Heart left ventricle (tissue), 16 donors: Measurements from ENCODE around the gene CHD5. TPM values are rescaled to one million over a fixed set of nuclear protein-coding genes. Genes with fewer than 3 reads are reported as not detected.

Experiments
- ATAC-seq, 4 donors: fragments of 200-7000 bp; cut with Tn5 transposase; one replicate each; pipeline ENCODE4 v1.9.1; 2020 to 2022; ENCODE audit warnings: moderate library complexity in 4 of 4, mild to moderate bottlenecking in 3 of 4, moderate number of reproducible peaks in 1 of 4
- DNase-seq, 5 donors: peaks; one replicate each; pipeline ENCODE4 v3.0.0-alpha.2; 2020
- H3K27ac ChIP-seq, 12 donors: fragments of 200-600 bp; sonication (generic) in 4 of 12; one replicate each; pipeline versions ENCODE4 v1.5.0 to v1.8.0; 2016 to 2022; ENCODE audit warnings: mild to moderate bottlenecking in 2 of 12
- H3K27me3 ChIP-seq, 9 donors: fragments of 200-600 bp; sonication (generic) in 2 of 9; one replicate each; pipeline versions ENCODE4 v1.5.1 to v1.8.0; 2016 to 2022; ENCODE audit warnings: mild to moderate bottlenecking in 3 of 9
- H3K36me3 ChIP-seq, 9 donors: fragments of 200-600 bp; sonication (generic) in 2 of 9; one replicate each; pipeline versions ENCODE4 v1.5.0 to v1.8.0; 2018 to 2022; ENCODE audit warnings: mild to moderate bottlenecking in 2 of 9
- H3K4me1 ChIP-seq, 12 donors: fragments of 200-600 bp; sonication (generic) in 4 of 12; one replicate each; pipeline versions ENCODE4 v1.5.0 to v1.8.0; 2016 to 2022; ENCODE audit warnings: mild to moderate bottlenecking in 3 of 12
- H3K4me3 ChIP-seq, 12 donors: fragments of 200-600 bp; sonication (generic) in 4 of 12; one replicate each; pipeline versions ENCODE4 v1.5.0 to v1.8.0; 2017 to 2022; ENCODE audit warnings: mild to moderate bottlenecking in 9 of 12, moderate library complexity in 4 of 12
- H3K9me3 ChIP-seq, 12 donors: fragments of 200-600 bp; sonication (generic) in 4 of 12; one replicate each; pipeline versions ENCODE4 v1.5.0 to v1.8.0; 2016 to 2022; ENCODE audit warnings: mild to moderate bottlenecking in 1 of 12
- CTCF ChIP-seq, 12 donors: fragments of 200-600 bp; sonication (generic) in 4 of 12; IDR thresholded peaks; one replicate each; pipeline versions ENCODE4 v1.5.0 to v1.8.0; 2018 to 2022; ENCODE audit warnings: antibody characterized with exemption in 12 of 12, mild to moderate bottlenecking in 5 of 12
- POLR2A ChIP-seq, 2 donors: fragments of 450-650 bp; IDR thresholded peaks; one replicate each; pipeline ENCODE4 v1.6.1; 2017; ENCODE audit warnings: antibody characterized with exemption in 2 of 2, mild to moderate bottlenecking in 2 of 2, moderate library complexity in 2 of 2
- WGBS, 4 donors: extraction: QIAGEN DNeasy Blood & Tissue Kit in 2 of 4; methylation state at CpG; one replicate each; pipeline versions ENCODE4 v1.1.5 to v1.1.7; 2013 to 2018; 5-methylcytosine and 5-hydroxymethylcytosine counted together
- intact Hi-C, 10 donors: fragments of 100-400 bp; cut with DNase I; formaldehyde crosslinking; loops; one replicate each; pipeline versions ENCODE4 v1.11.1 to v1.14.2; 2022
- polyA plus RNA-seq, 2 donors: library from polyadenylated mRNA; stranded (reverse); fragments of 200-250 nt; gene quantifications; one replicate each; pipeline ENCODE4 v1.2.3, GENCODE V29; 2013
- total RNA-seq, 9 donors: library from RNA; depleted of rRNA in 2 of 9; stranded (reverse); fragments of >200 nt in 2 of 9; fragmentation: NEBNext Ultra II Directional in 3 of 9; extraction: Animal tissue kit (Norgen Biotek cat#: 25700) in 3 of 9; gene quantifications; one replicate each; pipeline versions ENCODE4 v1.1.0 to v1.2.4, GENCODE V29; 2016 to 2023
- donor health status: ischemic (EF 13 %, LVEDD 7.1; RV severe dilation, severe dysfunction).
- donor health status: healthy with polysubstance abuse.
- donor health status: DM: no; HTN: yes; CAD: no.
- donor health status: DM: no; HTN: no; CAD: no.
- donor health status: ischemic (EF 25% LVEDD 6.9; RV normal size, moderate dysfunction).
- donor health status: ischemic (EF 25% LVEDD 5.7; RV mildly dilated, moderate dysfunction).
- donor health status: healthy.
- donor health status: DM: yes; HTN: yes; CAD: no.
- donor health status: ischemic (EF 35%, LVEDD 5.7; RV mildly dilated, moderate dysfunction).
- donor health status: nonischemic (EF 11% LVEDD 7.7; RV severe dilation, severe dysfunction).
- donor health status: DM: yes; HTN: yes; CAD: no.
- donor health status: PGD.
- donor health status: ischemic (EF 29% LVEDD 5.4; RV normal size, mild dysfunction).
- donor health status: nonischemic (EF 23%, LVEDD 6.1; RV moderate dilation, normal function).

The CHD5 gene
- total and polyA plus RNA-seq, 11 donors = 0.07 to 1.3 (median 0.22) TPM; not detected in 2

GRCh38 chr1:6057170-6057845, 122.8 kb downstream of the CHD5 start:
- ATAC-seq (no peak), DNase-seq (no peak)
- H3K9me3 ChIP-seq = no peaks in the 10 kb centered on the region
- peaks cover 0 to 41% (median 28%) of the 10 kb centered on the region in 12 donors for H3K4me1 ChIP-seq
- 76 to 85% (median 80%) methylated on average over 8 to 9 of the region's 9 CpGs for WGBS, 4 donors
- H3K27ac ChIP-seq = peak overlapping the region in 1 of 12 donors; percentile 80
- no peak overlapping the region for H3K4me3 ChIP-seq
- H3K27me3 ChIP-seq = no peaks in the 10 kb centered on the region
- intact Hi-C loops = loop anchor here in 3 of 10 donors (5.0 to 10.0 kb wide), 4 partner anchors 117 to 287 kb away; partner anchors contain the start of genes CHD5 (in 1 of the 3) and RNF207 (in 1 of the 3)
- H3K36me3 ChIP-seq = peaks cover 0 to 10% (median 0%) of the 10 kb centered on the region in 9 donors
- no peak for TF ChIP-seq POLR2A (IDR thresholded peaks at IDR 0.05)
- no peak for TF ChIP-seq CTCF (IDR thresholded peaks at IDR 0.05)

- Histone ChIP-seq H3K9me3 (no peaks in the 10 kb centered on the region), H3K4me3 (no peak overlapping the region), H3K27ac (peak overlapping the region in 1 of 12 donors; percentile 80), H3K36me3 (peaks cover 0 to 10% (median 0%) of the 10 kb centered on the region in 9 donors), H3K4me1 (peaks cover 0 to 41% (median 28%) of the 10 kb centered on the region in 12 donors), H3K27me3 (no peaks in the 10 kb centered on the region)
- intact Hi-C loops = loop anchor here in 3 of 10 donors (5.0 to 10.0 kb wide), 4 partner anchors 118 to 288 kb away; partner anchors contain the start of genes CHD5 (in 1 of the 3) and RNF207 (in 1 of the 3)
- peak in 2 of 4 donors; percentile 12 to 45 for ATAC-seq
- 74 to 87% (median 83%) methylated on average over 8 of the region's 8 CpGs for WGBS, 4 donors
- TF ChIP-seq POLR2A (IDR thresholded peaks at IDR 0.05) (no peak), CTCF (IDR thresholded peaks at IDR 0.05) (no peak)
- DNase-seq = peak in 1 of 5 donors; percentile 56
These were observed 123.6 kb downstream of the CHD5 start for GRCh38 chr1:6056572-6056948.

- H3K4me1 ChIP-seq = peaks cover 0 to 37% (median 27%) of the 10 kb centered on the region in 12 donors
- DNase-seq = no peak
- H3K9me3 ChIP-seq = no peaks in the 10 kb centered on the region
These were observed 125.5 kb downstream of the CHD5 start for GRCh38 chr1:6054596-6054995.

More at GRCh38 chr1:6054596-6054995, 125.5 kb downstream of the CHD5 start:
- no peak overlapping the region for H3K4me3 ChIP-seq
- WGBS, 4 donors = 90 to 93% (median 92%) methylated on average over 6 of the region's 6 CpGs
- TF ChIP-seq POLR2A (IDR thresholded peaks at IDR 0.05) (no peak), CTCF (IDR thresholded peaks at IDR 0.05) (no peak)
- H3K27ac ChIP-seq = no peak overlapping the region
- H3K36me3 ChIP-seq = peaks cover 0 to 6% (median 0%) of the 10 kb centered on the region in 9 donors
- no peaks in the 10 kb centered on the region for H3K27me3 ChIP-seq
- intact Hi-C loops = loop anchor here in 8 of 10 donors (2.0 to 10.0 kb wide), 8 partner anchors 120 to 290 kb away; partner anchors contain the start of genes HES3 (in 3 of the 8), CHD5 (in 2 of the 8) and RNF207 (in 1 of the 8)
- ATAC-seq = no peak
